ENCODE measurements around the gene NAA40.
A peak's percentile ranks its signal among the peaks of the same experiment; 100 is the strongest.

The NAA40 gene

DNA sequence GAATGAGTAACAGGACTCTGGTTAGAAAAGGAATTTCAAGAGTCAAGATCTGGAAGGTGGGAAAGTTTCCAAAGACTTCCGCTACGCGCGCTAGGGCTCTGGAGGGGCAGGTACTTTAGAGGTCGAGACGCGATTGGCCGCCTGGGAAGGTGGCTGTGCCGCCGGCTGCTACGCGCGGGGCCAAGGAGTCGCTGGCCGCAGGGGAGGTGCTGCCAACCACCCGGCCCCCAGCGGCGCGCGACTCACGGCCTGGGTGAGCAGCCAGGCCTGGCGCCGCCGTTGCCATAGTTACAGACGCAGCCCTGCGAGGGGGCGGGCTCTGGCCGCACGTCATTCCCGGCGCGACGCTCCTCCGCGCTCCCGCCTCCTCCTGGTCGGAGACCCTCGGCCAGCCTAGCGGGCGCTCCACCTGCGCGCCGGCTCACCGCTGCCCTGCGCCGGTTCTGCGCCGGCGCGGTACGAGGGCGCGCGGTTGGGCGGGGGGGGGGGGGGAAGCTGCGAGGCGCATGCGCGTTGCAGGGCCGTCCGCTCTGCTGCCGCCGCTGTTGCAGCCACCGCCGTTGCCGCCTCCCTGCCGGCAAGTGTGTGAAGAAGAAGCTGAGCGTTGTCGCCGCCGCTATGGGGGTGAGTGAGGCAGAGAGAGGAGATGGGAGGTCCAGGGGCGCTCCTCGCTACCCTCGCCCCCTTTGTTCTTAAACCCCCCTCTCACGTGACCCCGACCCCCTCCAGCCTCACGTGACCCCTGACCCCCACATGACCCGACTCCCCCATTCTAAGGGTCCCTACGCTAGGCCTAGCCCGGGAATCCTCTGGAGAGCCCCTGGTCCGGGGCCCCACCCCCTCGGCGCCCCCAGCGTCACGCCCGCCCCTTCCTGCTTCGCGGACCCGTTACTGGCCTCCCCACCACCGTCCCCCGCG, at the start of gene NAA40:
TSS of gene NAA40 (plus strand) at position 524 of the 918 bp plus-strand sequence. CDS start at position 619, 95 bp downstream.
- DNase-seq, result peak; percentile 93

DNA sequence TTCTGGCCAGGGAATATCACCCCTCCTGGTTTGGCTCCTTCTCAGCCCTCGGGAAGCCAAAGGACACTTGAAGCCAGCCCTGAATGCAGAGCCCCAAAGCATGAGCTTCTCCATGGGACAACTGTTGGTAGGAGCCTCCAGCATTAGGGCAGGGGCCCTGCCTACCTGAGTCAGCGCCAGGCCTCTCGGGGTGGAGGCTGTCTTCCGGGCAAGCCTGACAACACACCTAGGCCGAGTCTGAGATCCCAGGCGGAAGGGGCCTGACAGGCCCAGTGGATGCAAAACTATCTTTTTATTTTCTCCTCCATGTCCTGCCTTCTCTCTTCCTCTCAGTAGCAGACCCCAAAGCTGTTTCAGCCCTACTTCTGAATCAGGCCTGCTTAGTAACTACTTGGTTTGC, 49.5 kb upstream of the NAA40 start:
- DNase-seq, result no peak

DNA sequence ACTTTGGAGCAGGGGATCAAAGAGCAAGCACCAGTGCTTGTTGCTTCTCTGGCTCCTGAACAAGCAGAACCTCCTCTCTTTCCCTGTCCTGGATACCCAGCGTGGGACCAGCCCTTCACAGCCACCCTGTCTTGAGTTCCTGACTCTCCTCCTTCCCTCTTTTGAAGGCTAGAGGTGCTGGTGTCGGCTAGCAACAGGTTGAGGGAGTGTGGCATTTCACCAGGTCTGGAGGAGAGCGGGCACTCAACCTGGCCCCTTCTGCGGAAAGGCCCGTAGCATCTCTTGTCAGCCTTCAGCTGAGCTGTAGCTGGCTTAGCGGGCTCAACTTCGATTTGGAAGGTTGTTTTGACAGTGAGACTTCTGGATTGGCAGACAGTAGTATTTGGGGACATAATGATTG, 48.4 kb upstream of the NAA40 start:
- no peak for DNase-seq

DNA sequence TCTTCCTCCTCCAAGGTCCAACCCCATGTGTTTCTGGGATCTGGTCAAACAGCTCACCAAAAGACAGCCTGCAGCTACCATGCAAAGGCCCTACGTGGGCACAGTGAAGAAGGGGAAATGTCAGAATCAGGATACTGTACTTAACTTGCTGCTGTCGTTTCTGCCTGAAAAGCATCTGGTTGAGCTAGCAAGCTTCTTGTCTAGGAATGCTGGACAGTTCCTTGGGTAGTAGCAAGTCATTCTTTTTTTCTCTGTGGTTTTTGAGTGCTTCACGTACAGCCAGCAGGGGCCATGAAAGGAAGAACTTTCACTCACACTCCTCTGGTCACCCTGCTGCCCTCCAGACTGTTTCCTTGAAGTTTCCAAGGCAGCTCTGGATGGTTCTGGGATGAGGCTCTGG, 46.6 kb upstream of the NAA40 start:
- DNase-seq, result no peak

DNA sequence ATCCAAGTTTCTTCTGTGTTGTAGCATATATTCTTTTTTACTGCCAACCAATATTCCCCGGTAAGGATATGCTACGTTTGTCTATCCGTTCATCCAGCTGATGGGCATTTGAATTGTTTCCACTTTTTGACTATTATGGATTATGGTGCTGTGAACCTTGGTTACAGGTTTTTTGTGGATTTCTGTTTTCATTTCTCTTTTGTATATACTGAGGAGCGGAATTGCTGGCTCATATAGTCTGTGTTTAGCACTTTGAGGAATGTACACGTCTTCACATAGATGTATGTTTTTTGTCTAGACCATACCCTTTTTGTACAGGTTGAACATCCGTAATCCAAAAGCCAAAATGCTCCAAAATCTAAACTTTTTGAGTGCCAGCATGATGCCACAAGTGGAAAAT, 45.4 kb upstream of the NAA40 start:
- no peak for DNase-seq

DNA sequence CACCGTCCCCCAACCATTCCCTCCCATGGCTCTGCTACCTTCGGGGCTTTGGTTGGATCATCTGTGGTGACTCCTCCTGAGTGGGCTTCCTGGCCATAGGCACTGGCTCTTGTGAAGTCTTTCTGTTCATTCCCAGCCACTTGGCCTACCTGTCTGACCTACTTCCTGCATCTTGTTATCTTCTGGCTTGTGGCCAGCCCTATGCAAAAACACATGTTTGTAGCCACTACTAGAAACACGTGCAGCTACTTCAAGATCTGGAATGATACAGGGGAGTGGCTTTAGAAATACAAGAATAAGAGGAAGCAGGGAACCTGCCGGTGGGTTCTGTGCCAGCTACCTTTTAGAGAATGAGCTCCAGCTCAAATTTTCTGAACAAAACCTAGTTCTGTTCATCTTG, 42.7 kb upstream of the NAA40 start:
- DNase-seq, result peak; percentile 36

DNA sequence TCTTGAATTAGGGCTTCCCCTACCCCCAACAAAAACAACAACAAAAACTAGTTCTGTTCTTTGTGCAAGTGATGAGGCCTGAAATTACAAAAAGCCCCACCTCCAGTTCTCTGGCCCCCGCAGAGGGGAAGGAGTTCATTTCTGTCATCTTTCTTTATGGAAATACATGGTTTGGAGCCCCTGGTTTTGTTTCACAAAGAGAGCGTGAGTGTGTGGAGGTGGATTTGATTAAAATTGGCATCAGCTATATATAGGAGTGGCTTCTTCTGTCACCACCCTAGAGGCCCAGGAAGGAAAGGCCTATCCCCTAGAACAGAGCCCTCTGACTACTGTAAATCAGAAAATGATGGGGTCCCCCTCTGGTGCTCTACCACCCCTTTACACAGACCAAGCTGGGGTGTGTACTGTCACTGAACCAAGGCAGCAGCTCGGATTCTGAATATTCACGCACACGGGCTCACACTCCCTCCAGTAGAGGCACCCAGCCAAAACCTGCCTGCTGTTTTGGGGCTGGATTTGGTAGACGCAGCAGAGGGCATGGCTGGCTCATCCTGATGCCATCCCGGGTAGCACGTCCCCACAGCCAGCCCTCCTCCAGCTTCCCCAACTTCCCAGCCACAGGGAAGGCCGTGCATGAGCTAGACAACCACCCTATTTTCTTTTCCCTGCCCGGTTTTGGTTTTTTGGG, 41.2 kb upstream of the NAA40 start:
- no peak for DNase-seq

DNA sequence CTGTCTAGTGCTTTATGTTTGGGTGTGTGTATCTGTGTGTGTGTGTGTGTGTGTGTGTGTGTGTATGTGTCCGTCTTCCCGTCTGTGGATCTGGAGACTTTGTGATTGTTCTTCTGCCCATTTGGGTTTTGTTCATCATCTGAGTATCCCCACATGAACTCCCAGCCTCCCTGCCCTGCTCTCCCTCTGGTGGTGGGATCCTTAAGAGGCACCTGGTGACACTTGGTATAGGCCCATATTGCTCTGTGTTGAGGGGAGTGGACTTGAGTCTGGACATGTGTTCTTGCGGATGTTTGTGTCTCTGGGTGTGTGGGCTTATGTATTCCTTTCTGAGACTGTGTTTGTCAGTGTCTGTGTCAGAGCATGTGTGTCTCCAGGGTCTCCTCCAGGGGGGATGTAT, 37.1 kb upstream of the NAA40 start:
- no peak for DNase-seq

DNA sequence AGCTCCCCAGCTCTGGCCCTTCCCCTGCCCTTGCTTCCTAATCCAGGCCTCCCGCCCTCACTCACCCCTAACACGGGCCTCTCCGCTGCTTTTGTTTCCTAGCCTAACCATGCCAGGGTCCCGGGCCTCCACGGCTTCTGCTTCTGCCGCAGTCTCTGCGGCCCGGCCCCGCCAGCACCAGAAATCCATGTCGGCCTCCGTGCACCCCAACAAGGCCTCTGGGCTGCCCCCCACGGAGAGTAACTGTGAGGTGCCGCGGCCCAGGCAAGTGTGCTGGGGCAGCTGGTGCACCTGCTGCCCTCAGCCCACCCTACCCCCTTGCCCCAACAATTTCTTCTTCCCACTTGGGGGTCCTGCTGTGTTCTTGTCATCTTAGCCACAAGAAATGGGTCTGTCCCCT, 34.9 kb upstream of the NAA40 start:
- DNase-seq, result no peak

DNA sequence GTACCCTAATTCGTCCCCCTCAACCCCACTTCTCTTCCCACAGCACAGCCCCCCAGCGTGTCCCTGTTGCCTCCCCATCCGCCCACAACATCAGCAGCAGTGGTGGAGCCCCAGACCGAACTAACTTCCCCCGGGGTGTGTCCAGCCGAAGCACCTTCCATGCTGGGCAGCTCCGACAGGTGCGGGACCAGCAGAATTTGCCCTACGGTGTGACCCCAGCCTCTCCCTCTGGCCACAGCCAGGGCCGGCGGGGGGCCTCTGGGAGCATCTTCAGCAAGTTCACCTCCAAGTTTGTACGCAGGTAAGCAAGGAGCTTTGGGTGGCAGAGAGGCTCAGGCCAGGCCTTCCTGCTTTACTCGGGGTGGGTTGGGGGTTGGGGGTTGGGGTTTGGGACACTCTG, 34.1 kb upstream of the NAA40 start:
- DNase-seq, result no peak

DNA sequence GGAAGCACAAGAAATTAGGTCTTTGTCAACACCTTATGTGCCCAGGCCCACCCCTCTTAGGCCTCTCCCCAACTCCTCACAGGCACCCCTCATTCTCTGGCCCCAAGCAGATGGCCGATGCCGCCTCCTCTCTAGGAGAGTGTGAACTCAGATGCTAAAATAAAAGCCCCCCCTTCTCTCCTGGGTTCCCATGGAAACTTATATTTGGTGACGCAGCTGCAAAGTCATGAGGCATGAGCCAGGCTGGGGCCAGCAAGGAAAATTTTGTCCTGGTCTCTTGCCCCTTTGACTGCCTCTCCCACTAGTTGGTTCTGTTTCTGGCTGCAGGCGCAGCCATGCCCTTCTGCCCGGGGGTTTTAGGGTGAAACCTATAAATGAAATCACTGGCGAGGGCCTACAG, 33.6 kb upstream of the NAA40 start:
- DNase-seq, result no peak

DNA sequence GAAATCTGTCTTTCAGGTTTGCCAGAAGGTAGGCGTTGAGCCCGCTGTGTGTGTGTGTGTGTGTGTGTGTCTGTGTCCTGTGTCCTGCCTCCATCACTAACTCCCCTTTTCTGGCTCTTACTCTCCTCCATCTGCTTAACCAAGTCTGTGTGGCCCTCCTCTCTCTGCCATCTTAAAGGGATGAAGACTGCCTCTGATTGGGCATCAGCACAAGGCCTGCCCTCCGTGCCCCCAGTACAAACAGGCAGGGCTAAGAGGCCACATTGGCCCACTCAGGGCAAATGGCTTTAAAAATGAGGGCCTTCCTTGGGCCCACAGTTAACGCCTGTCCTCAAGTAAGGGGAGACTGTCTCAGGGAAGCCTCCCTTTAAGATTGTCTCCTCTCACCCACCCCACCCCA, 32.7 kb upstream of the NAA40 start:
- DNase-seq, result no peak

DNA sequence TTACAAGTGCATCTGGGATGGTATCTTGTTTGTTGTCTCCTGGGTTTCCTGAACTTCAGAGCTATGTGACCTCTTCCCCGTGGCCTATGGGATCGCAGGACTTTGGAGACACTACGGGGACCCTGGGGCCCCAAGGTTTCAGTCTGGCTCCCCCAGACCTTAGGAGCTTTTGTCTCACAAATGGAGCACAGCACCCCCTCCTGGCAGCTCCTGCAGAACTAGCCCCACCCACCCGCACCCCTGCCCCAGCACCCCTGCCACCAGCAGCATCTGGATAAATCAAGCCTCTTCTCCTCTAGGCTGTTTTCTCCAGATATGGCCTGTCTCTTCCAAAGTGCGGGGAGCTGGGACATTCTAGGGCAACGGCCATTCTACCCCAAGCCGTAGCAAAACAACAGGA, 32.2 kb upstream of the NAA40 start:
- DNase-seq, result peak; percentile 79

DNA sequence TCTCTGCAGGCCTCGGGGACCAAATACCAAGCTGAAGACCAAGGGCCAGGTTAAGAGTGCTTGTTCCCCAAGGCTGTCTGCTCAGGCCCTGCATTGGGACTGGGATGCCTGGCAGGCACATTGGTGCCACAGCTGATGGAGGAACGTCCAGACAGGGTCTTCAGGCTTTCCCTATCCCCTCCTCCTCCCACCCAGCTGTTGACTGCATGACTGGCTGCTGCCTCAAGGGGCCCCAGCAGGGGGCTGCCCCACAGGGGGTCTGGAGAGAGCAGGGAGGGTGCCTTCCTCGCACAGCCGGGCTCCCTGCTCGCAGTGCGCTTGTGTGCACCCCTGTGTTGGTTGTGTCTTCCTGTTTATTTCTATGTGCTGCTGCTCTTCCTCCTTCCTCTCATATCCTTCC, 31.7 kb upstream of the NAA40 start:
- DNase-seq, result no peak

DNA sequence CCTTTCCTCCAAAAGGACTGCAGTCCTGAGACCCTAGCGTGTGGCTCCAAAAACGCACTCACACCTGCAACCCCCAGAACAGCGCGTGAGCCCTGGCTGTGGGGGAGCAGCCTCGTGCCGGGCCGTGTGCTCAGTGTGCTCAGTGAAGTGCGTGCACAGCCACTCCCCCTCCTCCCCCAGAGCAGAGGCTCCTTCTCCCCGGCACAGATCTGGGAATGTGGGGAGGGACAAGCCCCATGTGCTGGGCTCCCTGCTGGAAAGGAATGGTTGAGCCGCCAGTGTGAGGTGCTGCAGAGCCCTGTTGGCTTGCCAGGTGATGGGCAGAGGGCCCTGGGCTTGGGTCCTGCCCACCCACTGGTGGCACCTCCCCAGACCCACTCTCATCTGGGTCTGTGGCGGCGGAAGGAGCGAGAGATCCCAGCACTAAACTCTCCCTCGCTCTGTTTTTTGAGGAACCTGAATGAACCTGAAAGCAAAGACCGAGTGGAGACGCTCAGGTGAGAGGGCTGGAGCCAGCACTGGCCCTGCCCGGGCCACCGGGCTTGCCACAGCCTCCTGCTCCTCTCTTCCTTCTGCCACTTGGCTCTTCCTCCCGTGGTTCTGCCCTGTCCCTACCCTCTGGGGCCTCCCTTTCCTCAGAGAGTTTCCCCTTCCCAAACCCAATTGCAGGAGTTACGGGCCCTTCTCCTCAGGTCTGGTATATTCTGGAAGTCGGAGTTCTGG, 30.8 kb upstream of the NAA40 start:
- no peak for DNase-seq

DNA sequence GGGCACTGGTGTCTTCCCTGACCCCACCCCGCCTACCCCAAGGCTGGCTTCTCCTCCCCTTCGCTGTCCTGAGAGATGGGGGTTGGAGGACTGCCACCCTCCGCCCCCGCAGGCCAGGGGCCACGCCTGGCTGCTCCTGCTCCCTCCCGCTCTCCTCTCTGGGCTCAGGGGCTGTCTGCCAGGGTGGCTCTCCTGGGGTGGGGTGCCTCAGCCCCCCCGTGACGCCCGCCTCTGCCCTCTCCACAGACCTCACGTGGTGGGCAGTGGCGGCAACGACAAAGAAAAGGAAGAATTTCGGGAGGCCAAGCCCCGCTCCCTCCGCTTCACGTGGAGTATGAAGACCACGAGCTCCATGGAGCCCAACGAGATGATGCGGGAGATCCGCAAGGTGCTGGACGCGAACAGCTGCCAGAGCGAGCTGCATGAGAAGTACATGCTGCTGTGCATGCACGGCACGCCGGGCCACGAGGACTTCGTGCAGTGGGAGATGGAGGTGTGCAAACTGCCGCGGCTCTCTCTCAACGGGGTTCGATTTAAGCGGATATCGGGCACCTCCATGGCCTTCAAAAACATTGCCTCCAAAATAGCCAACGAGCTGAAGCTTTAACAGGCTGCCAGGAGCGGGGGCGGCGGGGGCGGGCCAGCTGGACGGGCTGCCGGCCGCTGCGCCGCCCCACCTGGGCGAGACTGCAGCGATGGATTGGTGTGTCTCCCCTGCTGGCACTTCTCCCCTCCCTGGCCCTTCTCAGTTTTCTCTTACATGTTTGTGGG, 30.0 kb upstream of the NAA40 start:
- DNase-seq, result no peak

DNA sequence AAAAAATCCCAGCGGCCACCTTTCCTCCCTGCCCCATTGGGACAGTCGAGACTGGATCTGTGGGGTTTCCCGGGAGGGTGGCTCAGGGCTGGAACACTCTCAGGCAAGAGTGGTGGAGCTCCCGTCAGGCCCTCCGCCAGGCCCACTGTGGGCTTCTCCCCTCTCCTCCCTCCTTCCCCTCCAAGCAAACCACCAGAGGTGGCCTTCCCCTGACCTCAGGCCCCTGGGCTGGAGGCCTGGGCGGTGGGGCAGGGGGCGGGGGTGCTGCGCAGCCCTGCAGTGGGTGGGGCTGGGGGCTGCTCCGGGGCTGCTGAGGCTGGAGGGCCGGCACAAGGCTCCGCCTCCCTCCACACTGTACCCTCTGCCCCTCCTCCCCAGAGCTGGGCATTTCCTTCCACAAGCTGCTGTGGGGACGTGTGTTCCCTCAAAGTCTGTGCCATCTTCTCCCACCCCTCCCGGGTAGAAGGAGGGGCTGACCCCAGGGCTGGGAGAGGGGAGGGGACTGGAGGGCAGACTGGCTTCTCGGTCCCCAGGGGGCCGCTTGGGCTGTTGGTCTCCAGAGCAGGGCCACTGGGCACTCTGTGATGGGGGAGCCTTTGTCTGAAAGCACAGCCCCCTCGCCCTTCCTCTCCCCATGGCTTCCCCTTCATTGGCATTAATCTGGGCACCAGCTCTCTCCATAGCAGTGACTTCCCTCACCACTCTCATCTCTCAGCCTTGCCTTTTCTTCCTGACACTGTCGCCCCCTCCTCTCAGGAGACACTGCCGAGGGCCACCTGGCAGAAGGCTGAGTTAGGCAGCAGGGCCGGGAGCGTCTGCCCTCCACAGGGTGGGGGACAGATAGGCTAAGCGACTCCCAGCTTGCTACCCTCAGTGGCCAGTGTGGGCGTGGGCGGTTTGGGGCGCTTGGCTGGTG, 29.0 kb upstream of the NAA40 start:
- DNase-seq, result no peak

DNA sequence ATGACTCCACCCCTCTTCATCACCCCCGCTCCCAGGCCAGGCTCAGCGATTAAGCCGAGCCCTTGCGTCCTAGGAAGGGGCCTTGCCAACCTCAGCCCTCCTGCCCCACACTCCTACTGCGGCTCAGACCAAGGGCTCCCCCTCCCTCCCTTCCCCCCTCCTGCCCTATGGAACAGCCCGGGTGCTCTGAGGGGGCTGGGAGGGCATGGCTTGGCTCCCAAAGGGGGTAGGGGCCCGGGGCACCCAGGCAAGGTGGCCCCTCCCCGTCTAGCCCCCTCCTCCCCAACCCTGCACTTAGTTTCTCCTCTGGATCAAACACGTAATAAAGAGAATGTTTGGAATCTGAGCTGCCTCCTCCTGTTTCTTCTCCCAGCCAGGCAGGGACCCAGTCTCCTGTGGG, 28.1 kb upstream of the NAA40 start:
- DNase-seq, result no peak

DNA sequence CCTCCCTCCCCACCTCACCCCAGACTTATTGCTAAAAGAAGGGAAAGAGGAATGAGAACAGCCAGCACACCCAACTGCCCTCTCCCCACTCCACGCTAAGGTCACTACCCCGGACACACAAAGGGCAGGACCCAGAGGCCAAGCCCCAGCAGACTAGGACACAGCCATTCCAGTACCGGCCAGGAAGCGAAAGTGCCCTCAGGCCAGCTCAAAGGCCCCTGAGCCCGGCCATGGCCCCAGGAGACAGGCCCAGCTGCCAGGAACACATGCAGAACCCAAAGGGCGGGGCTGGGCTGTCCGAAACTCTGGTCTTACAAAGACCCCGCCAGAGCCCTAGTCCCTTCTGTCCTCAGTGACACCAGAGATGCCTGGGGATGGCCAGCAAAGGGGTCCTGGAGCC, 27.4 kb upstream of the NAA40 start:
- no peak for DNase-seq

DNA sequence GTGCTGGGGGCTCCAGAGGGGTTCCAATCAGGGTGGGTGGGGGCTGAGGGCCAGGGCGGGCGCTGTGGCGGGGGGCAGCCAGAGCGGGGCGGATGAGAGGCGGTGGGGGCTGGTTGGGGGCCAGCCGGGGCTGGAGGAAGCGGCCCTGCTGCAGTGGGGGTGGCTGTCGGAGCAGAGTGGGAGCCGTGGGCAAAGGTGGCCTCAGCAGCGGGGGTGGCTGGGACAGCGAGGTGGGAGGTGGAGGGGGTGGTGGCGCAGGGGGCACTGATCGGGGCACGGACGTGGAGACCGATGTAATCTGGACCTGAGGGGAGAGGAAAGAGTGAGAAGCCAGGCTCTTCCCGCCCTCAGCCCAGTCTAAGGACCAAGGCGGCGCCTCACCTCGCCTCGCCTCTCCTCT, 26.9 kb upstream of the NAA40 start:
- no peak for DNase-seq

DNA sequence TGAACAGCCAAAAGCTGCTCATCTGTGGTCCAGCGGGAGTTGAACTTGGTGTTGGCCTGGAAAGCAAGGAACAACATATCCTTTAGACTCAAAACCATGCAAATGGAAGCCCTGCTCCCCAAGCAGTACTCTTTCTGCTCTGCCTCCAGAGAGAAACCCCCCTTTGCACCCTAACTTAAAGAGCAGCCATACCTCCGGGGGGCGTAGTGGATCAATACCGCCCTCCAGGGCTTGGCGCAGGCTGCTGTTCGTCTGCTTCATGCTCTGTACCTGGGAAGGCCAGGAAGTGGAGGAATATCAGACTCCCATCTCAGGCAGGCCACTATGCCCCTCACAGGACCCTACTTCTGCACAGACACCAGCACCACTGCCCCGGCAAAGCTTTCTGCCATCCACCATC, 26.1 kb upstream of the NAA40 start:
- DNase-seq, result no peak
